ENCODE data around the gene TP63.

TP63 gene

DNA sequence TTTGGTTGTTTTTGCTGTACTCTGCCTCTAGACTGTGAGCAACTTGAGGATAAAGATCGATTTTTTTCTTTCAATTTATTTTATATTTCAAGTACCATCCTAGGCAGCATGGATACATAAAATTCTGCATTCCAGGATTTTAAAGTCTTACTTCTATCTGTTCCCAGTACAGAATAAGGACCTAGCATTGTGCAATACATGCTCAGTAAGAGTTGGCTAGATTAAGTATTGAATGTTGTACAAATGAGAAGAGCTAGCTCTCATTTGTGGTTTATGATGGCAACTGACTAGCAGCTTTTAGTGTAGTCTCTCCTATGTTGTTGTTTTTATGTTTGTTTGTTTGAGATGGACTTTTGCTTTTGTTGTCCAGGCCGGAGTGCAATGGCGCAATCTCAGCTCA, 222.7 kb downstream of the TP63 start:
- no peaks in the 10 kb centered on the region for H3K27me3 ChIP-seq (ENCODE audit: control insufficient read depth in 1 of 2, insufficient read depth in 1 of 2, low read length in 2 of 2)
- no peak overlapping the region for H2AK5ac ChIP-seq (ENCODE audit: low read length, severe bottlenecking)
- WGBS = 92% methylated on average over 3 of the region's 3 CpGs
- H2AFZ ChIP-seq (ENCODE audit: low read depth, low read length) = no peak overlapping the region
- no peaks in the 10 kb centered on the region for H3K9me3 ChIP-seq (ENCODE audit: control insufficient read depth, low read length)
- no peak overlapping the region for H4K8ac ChIP-seq (ENCODE audit: low read length)
- no peak overlapping the region for H3K18ac ChIP-seq (ENCODE audit: low read depth in 1 of 2, low read length in 2 of 2)
- no peaks in the 10 kb centered on the region for H3K79me1 ChIP-seq (replicated peaks; ENCODE audit: low read length, poor library complexity, severe bottlenecking)
- no peaks in the 10 kb centered on the region for H3K36me3 ChIP-seq (ENCODE audit: control insufficient read depth in 1 of 2, insufficient read depth in 2 of 2, low read depth in 1 of 2, low read length in 2 of 2)
- no peak overlapping the region for H2BK12ac ChIP-seq (ENCODE audit: low read length in 2 of 2)
- no peak for DNase-seq
- H3K14ac ChIP-seq (ENCODE audit: low read length in 2 of 2) = no peak overlapping the region
- no peak overlapping the region for H3K4me2 ChIP-seq (ENCODE audit: low read length, poor library complexity, severe bottlenecking)
- H2BK120ac ChIP-seq (ENCODE audit: low read depth, low read length) = no peak overlapping the region
- H2BK15ac ChIP-seq (ENCODE audit: low read depth, poor library complexity, severe bottlenecking) = no peak overlapping the region
- no peaks in the 10 kb centered on the region for H3K4me1 ChIP-seq (ENCODE audit: control insufficient read depth, insufficient read depth, low read depth, low read length)
- no peak overlapping the region for H3K4me3 ChIP-seq (ENCODE audit: insufficient read depth in 1 of 2, low read depth in 1 of 2, low read length in 2 of 2)
- H3K27ac ChIP-seq (ENCODE audit: low read length, poor library complexity, severe bottlenecking) = no peak overlapping the region
- H4K91ac ChIP-seq (ENCODE audit: low read length) = no peak overlapping the region
- no peak overlapping the region for H3K9ac ChIP-seq (ENCODE audit: low read length)
- no peak overlapping the region for H3K23ac ChIP-seq (ENCODE audit: low read length in 2 of 2)
- no peak overlapping the region for H3K4ac ChIP-seq (ENCODE audit: low read depth in 1 of 2, low read length in 2 of 2)
- no peak overlapping the region for H2BK5ac ChIP-seq (ENCODE audit: low read depth, low read length, poor library complexity, severe bottlenecking)

DNA sequence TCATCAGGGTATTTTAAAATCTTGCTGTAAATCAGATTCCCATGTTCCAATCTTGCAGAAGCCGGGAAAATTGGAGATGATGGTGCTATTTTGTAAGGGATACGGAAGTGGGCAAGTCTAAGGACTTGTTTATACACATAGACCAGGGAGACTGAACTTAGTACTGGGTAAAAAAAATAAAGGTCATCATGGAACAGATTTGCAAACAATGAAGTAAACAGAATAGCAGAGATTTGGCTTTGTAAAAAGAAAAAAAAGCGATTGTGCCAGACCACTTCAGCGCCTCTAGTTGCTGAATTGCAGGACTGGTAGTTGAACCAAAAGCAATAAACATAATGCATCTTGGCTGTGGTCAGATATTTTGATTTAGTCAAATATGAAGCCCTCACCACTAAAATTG, 229.1 kb downstream of the TP63 start:
- Histone ChIP-seq H3K4me1 (ENCODE audit: control insufficient read depth, insufficient read depth, low read depth, low read length) (no peaks in the 10 kb centered on the region), H3K4me3 (ENCODE audit: insufficient read depth in 1 of 2, low read depth in 1 of 2, low read length in 2 of 2) (no peak overlapping the region), H3K4me2 (ENCODE audit: low read length, poor library complexity, severe bottlenecking) (no peak overlapping the region), H2BK12ac (ENCODE audit: low read length in 2 of 2) (no peak overlapping the region), H3K79me1 (replicated peaks; ENCODE audit: low read length, poor library complexity, severe bottlenecking) (no peaks in the 10 kb centered on the region), H2AFZ (ENCODE audit: low read depth, low read length) (no peak overlapping the region), H3K14ac (ENCODE audit: low read length in 2 of 2) (no peak overlapping the region), H2BK120ac (ENCODE audit: low read depth, low read length) (no peak overlapping the region), H2BK5ac (ENCODE audit: low read depth, low read length, poor library complexity, severe bottlenecking) (no peak overlapping the region), H2BK15ac (ENCODE audit: low read depth, poor library complexity, severe bottlenecking) (no peak overlapping the region), H3K4ac (ENCODE audit: low read depth in 1 of 2, low read length in 2 of 2) (no peak overlapping the region), H4K91ac (ENCODE audit: low read length) (no peak overlapping the region), H3K36me3 (ENCODE audit: control insufficient read depth in 1 of 2, insufficient read depth in 2 of 2, low read depth in 1 of 2, low read length in 2 of 2) (no peaks in the 10 kb centered on the region), H3K18ac (ENCODE audit: low read depth in 1 of 2, low read length in 2 of 2) (no peak overlapping the region), H3K23ac (ENCODE audit: low read length in 2 of 2) (no peak overlapping the region), H3K9me3 (ENCODE audit: control insufficient read depth, low read length) (no peaks in the 10 kb centered on the region), H4K8ac (ENCODE audit: low read length) (no peak overlapping the region), H3K27me3 (ENCODE audit: control insufficient read depth in 1 of 2, insufficient read depth in 1 of 2, low read length in 2 of 2) (no peaks in the 10 kb centered on the region), H3K27ac (ENCODE audit: low read length, poor library complexity, severe bottlenecking) (no peak overlapping the region), H3K9ac (ENCODE audit: low read length) (no peak overlapping the region), H2AK5ac (ENCODE audit: low read length, severe bottlenecking) (no peak overlapping the region)
- WGBS = 81% methylated on average over 4 of the region's 4 CpGs
- no peak for DNase-seq

DNA sequence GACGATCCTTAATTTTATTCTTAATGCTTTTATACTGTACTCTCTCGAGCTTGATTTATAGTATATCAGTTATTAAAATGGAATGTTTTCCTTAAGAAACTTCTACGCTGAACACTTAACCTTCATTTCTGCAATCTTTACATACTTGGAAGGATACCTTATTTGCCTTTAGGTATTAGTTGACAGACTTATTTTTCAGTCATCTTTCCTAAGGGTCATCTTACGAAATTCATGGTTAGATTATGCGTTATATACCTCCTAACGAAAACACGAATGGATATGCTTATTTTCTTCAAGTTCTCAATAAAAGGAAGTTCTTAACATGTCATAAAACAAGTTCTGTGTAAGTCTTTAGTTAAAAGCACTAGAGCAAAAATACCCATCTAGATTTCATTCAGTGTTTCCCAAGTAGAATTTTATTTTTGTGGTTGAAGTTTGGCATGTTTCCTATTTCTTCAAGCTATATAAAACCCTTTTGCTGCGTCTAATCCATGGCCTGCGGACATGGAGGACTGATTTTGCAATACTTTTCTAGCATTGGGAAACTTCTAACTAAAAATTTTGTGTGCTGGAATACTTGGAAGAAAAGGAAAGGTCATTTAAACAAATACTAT, 231.3 kb downstream of the TP63 start:
- no peak overlapping the region for H3K4me3 ChIP-seq (ENCODE audit: insufficient read depth in 1 of 2, low read depth in 1 of 2, low read length in 2 of 2)
- H3K79me1 ChIP-seq (replicated peaks; ENCODE audit: low read length, poor library complexity, severe bottlenecking) = no peaks in the 10 kb centered on the region
- no peak overlapping the region for H3K27ac ChIP-seq (ENCODE audit: low read length, poor library complexity, severe bottlenecking)
- no peak overlapping the region for H2AK5ac ChIP-seq (ENCODE audit: low read length, severe bottlenecking)
- no peak overlapping the region for H3K4me2 ChIP-seq (ENCODE audit: low read length, poor library complexity, severe bottlenecking)
- no peak for DNase-seq
- H2BK5ac ChIP-seq (ENCODE audit: low read depth, low read length, poor library complexity, severe bottlenecking) = no peak overlapping the region
- H3K23ac ChIP-seq (ENCODE audit: low read length in 2 of 2) = no peak overlapping the region
- no peaks in the 10 kb centered on the region for H3K27me3 ChIP-seq (ENCODE audit: control insufficient read depth in 1 of 2, insufficient read depth in 1 of 2, low read length in 2 of 2)
- no peaks in the 10 kb centered on the region for H3K36me3 ChIP-seq (ENCODE audit: control insufficient read depth in 1 of 2, insufficient read depth in 2 of 2, low read depth in 1 of 2, low read length in 2 of 2)
- no peak overlapping the region for H2BK15ac ChIP-seq (ENCODE audit: low read depth, poor library complexity, severe bottlenecking)
- H2BK12ac ChIP-seq (ENCODE audit: low read length in 2 of 2) = no peak overlapping the region
- no peak overlapping the region for H3K9ac ChIP-seq (ENCODE audit: low read length)
- H3K4me1 ChIP-seq (ENCODE audit: control insufficient read depth, insufficient read depth, low read depth, low read length) = no peaks in the 10 kb centered on the region
- H4K91ac ChIP-seq (ENCODE audit: low read length) = no peak overlapping the region
- no peak overlapping the region for H2AFZ ChIP-seq (ENCODE audit: low read depth, low read length)
- H4K8ac ChIP-seq (ENCODE audit: low read length) = no peak overlapping the region
- no peak overlapping the region for H3K4ac ChIP-seq (ENCODE audit: low read depth in 1 of 2, low read length in 2 of 2)
- H3K18ac ChIP-seq (ENCODE audit: low read depth in 1 of 2, low read length in 2 of 2) = no peak overlapping the region
- no peak overlapping the region for H3K14ac ChIP-seq (ENCODE audit: low read length in 2 of 2)
- no peaks in the 10 kb centered on the region for H3K9me3 ChIP-seq (ENCODE audit: control insufficient read depth, low read length)
- WGBS = 100% methylated on average over 3 of the region's 9 CpGs
- H2BK120ac ChIP-seq (ENCODE audit: low read depth, low read length) = no peak overlapping the region

DNA sequence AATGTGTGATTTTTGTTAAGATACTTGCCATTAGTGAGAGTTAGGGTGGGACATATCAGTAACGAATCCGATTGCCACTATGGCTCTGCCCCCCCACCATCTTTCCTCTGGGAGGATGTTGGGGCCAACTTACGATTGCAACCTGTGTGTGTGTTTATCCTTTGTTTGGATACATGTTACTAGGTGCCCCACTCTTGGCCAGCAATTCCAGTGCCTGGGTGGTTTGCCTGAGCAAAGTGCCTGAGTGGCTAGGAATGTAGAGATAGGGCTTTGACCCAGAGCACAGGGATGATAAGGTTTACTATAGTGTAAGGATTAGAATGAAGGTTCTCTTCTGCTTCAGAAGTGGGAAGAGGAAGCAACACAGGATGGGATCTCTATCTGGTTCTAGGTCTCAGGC, 231.8 kb downstream of the TP63 start:
- Histone ChIP-seq H4K91ac (ENCODE audit: low read length) (no peak overlapping the region), H2BK15ac (ENCODE audit: low read depth, poor library complexity, severe bottlenecking) (no peak overlapping the region), H2BK5ac (ENCODE audit: low read depth, low read length, poor library complexity, severe bottlenecking) (no peak overlapping the region), H3K27ac (ENCODE audit: low read length, poor library complexity, severe bottlenecking) (no peak overlapping the region), H2AFZ (ENCODE audit: low read depth, low read length) (no peak overlapping the region), H3K14ac (ENCODE audit: low read length in 2 of 2) (no peak overlapping the region), H2BK12ac (ENCODE audit: low read length in 2 of 2) (no peak overlapping the region), H3K18ac (ENCODE audit: low read depth in 1 of 2, low read length in 2 of 2) (no peak overlapping the region), H3K4ac (ENCODE audit: low read depth in 1 of 2, low read length in 2 of 2) (no peak overlapping the region), H3K23ac (ENCODE audit: low read length in 2 of 2) (no peak overlapping the region), H2BK120ac (ENCODE audit: low read depth, low read length) (no peak overlapping the region), H3K4me3 (ENCODE audit: insufficient read depth in 1 of 2, low read depth in 1 of 2, low read length in 2 of 2) (no peak overlapping the region), H3K9ac (ENCODE audit: low read length) (no peak overlapping the region), H3K4me1 (ENCODE audit: control insufficient read depth, insufficient read depth, low read depth, low read length) (no peaks in the 10 kb centered on the region), H3K36me3 (ENCODE audit: control insufficient read depth in 1 of 2, insufficient read depth in 2 of 2, low read depth in 1 of 2, low read length in 2 of 2) (no peaks in the 10 kb centered on the region), H3K79me1 (replicated peaks; ENCODE audit: low read length, poor library complexity, severe bottlenecking) (no peaks in the 10 kb centered on the region), H3K4me2 (ENCODE audit: low read length, poor library complexity, severe bottlenecking) (no peak overlapping the region), H4K8ac (ENCODE audit: low read length) (no peak overlapping the region), H3K9me3 (ENCODE audit: control insufficient read depth, low read length) (no peaks in the 10 kb centered on the region), H3K27me3 (ENCODE audit: control insufficient read depth in 1 of 2, insufficient read depth in 1 of 2, low read length in 2 of 2) (no peaks in the 10 kb centered on the region), H2AK5ac (ENCODE audit: low read length, severe bottlenecking) (no peak overlapping the region)
- no peak for DNase-seq
- WGBS = 87% methylated on average over 3 of the region's 3 CpGs
